GM18907 (cell line): Measurements from ENCODE around the gene PLBD2.
A peak's percentile ranks its signal among the peaks of the same experiment; 100 is the strongest.

ENCODE experiments used
- ATAC-seq: cut with Tn5 transposase; IDR thresholded peaks from one replicate; pipeline ENCODE4 v1.9.1; 2021; ENCODE audit warnings: mild to moderate bottlenecking, moderate library complexity; ENCODE audit not compliant: unreplicated experiment

The PLBD2 gene, protein sequence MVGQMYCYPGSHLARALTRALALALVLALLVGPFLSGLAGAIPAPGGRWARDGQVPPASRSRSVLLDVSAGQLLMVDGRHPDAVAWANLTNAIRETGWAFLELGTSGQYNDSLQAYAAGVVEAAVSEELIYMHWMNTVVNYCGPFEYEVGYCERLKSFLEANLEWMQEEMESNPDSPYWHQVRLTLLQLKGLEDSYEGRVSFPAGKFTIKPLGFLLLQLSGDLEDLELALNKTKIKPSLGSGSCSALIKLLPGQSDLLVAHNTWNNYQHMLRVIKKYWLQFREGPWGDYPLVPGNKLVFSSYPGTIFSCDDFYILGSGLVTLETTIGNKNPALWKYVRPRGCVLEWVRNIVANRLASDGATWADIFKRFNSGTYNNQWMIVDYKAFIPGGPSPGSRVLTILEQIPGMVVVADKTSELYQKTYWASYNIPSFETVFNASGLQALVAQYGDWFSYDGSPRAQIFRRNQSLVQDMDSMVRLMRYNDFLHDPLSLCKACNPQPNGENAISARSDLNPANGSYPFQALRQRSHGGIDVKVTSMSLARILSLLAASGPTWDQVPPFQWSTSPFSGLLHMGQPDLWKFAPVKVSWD

DNA sequence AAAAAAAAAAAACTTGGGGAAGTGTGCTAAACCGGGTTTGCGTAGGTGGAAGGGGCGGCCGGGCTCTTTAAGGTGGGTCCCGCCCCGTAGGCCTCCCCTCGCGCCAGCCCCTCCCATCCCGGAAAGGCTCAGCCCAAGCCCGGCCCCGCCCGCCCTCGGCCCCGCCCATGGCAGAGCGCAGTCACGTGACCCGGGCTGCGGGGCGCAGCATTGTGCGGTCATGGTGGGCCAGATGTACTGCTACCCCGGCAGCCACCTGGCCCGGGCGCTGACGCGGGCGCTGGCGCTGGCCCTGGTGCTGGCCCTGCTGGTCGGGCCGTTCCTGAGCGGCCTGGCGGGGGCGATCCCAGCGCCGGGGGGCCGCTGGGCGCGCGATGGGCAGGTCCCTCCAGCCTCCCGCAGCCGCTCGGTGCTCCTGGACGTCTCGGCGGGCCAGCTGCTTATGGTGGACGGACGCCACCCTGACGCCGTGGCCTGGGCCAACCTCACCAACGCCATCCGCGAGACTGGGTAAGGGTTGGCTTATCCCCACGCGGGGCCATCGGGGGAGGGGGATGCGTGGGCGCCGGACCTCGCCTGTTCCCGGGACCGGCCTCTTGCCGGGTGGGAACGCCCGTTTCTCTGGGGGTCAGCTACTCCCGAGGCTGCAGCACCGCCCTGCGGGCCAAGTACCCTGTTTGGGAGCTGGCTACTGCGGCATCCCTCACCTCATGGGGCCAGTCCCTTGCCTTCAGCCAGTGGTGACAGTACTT is at the start of gene PLBD2:
Gene PLBD2 (plus strand): TSS at position 207 of the 752 bp plus-strand sequence. CDS start 14 bp downstream, at position 221.
- peak; percentile 89 for ATAC-seq

DNA sequence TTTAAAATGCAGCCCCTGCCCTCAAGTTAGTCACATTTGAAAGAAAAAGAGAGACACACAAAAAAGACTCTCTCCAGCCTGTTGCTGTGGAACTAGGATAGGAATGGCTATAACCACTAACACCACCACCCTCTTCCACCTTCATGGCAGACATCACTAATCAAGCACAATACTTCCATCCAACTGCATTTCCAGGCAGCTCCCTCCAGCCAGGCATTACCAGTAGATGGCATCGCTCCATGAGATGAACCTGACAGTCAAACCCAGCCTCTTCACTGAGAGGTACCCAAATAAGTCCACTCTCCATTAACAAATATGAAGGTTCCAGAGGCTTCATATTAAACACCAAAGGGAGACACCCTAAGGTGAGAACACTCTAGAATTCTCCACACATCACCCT is 47.9 kb upstream of the PLBD2 start:
- no peak for ATAC-seq

DNA sequence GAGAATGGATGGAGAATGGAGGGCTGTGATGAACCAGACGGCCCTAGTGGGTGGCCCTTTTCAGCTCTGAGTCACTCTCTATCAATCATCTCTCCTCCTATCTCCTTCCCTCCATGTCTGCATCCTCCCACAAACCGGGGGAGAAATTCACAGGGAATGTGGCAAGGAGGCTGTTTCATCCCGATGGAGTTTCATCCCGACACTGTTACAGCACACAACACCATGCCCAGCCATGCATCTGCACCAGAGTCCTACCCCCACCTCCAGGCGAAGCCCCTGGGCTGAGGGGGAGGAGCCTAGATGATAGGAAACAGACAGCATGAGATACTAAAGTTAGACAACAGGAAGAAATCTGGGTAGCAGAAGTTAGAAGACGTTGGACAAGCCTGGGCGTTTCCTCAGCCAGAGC is 44.3 kb upstream of the PLBD2 start:
- no peak for ATAC-seq

DNA sequence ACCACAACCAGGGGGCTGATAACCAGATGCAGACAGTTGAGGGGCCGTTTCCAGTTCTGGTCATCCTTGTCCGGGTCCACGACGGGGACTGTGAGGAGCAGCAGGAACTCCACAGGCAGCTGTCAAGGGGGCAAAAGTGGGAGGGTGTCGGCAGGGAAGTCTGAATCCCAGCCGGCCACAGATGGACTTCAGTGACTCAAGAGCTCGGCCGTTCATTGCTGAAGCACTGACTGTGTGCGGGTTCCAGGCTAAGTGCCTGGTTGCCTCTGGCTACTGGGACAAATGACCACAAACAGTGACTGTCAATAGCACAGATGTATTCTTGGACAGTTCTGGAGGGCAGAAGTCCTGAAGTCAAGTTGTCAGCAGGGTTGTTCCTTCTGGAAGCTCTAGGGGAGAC is 43.0 kb upstream of the PLBD2 start:
- no peak for ATAC-seq

DNA sequence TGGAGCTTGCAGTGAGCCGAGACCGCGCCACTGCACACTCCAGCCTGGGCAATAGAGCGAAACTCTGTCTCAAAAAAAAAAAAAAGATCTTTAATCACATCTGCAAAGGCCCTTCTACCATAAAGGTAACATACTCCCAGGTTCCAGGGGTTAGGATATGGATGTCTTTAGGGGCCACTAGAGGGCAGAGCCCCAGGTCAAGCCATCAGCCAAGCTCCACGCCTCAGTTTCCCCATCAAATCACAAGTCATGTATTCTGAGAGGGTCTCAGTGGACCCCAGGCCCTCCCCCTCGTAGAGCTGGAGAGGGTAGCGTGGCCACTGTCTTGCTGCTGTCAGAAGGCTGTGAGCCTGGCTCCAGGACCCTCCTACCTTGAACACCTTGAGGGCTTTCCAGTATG is 42.2 kb upstream of the PLBD2 start:
- ATAC-seq: no peak

DNA sequence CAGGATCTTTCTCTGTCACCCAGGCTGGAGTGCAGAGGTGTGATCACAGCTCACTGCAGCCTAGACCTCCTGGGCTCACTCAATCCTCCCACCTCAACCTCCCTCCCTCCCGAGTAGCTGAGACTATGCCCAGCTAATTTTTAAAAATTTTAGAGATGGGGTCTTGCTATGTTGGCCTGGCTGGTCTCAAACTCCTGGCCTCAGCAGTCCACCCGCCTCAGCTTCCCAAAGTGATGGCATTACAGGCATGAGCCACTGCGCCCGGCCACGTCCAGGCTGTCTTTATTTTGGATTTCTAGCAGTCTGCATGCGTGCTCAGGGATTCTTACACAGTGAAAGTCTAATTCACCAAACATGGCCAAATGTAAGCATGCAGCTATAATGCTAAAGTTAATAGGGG is 41.3 kb upstream of the PLBD2 start:
- ATAC-seq: no peak

DNA sequence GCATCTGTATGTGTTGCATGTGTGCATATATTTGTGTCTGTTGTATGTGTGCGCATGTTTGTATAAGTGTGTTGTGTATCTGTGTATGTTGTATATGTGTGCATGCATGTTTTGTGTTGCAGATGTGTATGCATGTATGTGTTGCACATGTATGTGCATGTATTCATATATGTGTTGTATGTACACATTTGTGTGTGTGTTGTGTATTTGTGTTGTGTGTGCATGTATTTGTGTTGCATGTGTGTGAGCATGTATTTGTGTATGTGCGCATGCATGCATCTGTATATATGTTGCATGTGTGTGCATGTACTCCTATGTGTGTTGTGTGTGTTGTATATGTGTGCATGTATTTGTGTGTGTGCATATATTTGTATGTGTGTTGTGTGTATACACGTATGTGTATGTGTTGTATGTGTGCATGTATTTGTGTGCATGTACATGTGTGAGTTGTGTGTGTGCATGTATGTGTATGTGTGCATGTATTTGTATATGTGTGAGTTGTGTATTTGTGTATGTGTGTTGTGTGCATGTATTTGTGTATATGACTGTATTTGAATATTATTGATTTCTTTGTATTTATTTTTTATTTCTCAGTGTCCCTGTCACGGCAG is 40.2 kb upstream of the PLBD2 start:
- no peak for ATAC-seq

DNA sequence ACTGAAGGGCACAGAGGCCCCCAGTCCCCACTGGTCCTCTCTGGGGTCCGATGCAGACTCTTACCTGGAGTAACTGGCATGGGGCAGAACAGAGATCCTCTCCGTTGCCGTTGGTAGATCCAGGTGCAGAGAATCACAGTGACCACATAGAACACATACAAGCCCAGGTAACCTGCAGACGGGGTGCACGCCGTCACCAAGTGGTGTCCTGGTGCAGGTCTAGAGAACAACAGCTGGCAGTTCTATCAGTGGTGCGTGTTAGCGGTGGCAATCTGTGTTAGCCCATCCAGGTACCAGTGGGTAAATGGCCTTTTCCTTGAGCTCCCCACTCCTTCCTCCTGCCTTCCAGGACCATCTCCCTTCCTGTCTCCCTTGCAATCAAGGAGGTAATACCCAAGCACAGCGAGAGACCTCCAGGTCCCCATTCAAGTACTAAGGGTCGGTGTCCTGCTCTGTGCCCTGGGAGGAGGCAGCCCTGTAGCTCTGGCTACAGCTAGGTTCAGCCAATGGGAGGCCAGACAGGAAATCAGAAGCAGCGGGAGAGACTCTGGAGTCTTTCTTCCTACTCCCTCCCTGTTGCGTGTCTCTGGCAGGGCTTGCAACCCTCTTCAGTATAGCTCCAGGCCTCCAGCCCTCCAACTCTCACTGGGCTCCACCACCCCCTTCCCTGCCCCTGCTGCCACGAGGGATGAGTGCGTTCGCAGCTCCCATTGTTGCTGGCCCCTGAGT is 39.3 kb upstream of the PLBD2 start:
- no peak for ATAC-seq

DNA sequence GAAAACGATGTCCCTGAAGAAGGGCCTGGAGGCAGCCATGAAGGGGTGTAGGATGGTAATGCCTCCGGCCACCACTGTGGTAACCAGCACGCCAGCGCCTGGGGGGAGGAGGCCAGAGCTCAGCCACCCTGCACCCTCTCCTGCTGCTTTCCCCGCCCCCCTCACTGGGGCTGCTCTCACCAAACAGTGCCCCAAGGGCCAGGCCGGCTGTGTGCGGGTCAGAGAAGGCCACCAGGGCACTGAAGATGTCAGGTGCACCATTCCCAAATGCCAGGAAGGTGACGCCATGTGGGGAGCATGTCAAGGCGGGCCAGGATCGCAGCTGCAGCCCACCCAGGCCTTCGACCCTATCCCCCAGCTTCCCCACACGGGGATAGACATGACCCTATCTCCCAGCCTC is 38.0 kb upstream of the PLBD2 start:
- ATAC-seq: no peak

DNA sequence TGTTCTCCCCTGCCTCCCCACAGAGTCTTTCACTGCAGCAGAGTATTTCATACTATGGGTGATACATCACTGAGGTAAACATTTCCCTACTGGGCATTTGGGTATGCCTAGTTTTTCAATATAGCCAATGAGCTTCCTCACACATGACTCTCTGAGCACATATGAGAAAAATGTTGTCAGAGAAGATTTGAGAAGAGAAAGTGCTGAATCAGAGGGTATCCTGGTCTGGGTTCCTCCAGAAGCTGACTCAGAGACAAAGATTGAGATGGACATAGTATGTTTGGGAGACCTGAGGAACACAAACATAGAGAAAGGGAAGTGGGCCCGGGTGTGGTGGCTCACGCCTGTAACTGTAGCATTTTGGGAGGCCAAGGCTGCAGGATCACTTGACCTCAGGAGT is 36.0 kb upstream of the PLBD2 start:
- no peak for ATAC-seq

DNA sequence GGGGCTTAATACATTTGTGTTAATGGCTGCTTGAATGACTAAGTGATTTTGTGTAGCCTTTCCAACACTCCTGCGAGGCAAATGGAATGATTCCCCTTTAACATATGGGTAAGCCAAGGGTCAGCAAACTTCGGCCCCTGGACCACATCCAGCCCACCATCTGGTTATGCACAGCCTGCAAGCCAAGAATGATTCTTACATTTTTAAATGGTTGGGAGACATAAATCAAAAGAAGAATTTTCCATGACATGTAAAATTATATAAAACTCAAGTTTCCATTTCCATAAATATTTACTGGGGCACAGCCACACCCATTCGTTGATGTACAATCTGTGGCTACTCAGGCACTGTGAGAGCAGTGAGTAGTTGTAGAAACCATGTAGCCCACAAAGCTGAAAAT is 32.5 kb upstream of the PLBD2 start:
- ATAC-seq: no peak

DNA sequence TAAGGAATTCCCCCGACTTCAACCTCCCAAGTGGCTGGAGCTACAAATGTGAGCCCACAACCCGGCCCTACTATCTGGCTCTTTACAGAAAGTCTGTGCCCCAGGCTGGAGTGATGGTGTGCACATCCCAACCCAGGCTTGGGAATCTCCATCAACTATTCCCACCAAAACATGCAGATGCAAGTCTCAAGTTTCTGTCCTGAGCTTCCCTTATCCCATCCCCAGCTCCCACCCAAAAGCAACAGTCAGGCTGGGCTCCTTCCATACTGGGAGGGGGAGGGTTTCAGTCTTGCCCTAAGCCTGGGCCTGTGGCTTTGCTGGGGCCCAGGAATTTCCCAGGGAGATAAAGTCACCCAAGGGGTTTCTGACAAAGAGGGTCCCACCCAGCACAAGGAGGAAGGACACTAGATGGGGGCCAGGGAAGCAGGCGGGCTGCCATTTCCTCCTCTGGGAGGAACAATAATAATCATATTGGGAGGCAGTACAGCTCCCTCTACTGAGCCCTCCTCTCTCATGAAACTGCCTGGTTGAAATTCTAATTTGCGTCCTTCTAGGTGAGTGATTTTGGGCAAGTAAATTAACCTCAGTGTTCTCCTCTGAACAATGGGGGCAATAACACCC is 31.5 kb upstream of the PLBD2 start:
- ATAC-seq: no peak

DNA sequence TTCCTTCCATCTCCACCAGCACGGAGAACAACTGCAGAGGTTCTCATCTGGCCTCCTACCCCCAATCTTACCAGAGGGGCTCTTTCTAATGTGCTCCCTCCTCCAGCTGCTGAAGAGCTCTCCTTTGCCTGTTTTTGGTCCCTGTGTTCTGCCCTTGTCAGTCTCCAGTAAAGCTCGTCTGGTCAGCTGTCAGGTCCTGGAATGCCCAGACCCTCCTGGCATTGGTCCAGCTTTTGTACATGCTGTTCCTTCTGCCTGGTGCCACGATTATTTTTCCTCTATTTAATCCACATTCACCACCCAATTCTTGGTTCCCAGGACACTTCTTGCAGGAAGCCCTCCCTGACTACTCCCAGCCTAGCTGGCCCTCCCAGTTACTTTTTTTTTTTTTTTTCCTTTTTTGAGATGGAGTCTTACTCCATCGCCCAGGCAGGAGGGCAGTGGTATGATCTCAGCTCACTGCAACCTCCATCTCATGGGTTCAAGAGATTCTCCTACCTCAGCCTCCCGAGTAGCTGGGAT is 30.0 kb upstream of the PLBD2 start:
- no peak for ATAC-seq

DNA sequence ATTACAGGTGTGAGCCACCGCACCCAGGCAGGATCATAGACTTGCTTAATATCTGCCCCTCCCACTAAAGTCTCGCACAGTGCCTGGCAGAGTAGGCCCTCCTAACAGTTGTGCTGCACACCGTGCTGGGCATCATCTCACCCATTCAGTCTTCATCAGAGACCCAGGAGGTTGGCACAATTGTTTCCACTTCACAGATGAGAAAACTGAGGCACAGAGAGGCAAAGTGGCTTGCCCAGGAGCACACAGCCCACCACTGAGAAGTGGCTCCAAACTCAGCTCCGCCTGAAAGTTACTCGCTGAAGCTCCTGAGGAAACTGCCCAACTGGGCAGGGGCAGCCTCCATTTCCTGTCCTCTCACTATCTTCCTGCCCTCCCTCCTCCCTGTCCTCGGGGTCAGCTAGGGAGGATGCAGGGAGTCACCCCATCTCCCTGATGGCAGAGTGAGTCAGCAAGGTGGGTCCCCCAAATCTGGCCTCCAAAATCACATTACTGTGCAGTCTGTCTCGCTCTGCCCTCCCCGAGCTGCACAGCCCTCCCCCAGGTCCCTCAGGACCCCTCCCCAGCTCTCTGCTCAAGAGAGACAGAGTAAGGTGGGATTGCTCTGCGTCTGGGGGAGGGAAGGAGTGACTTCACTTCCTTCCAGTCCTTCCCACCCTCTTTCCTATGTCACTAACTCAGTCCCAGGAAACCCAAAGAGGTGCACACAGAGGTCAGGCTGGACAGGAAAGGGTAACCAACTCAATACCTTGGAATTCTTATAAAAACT is 29.2 kb upstream of the PLBD2 start:
- ATAC-seq: no peak

DNA sequence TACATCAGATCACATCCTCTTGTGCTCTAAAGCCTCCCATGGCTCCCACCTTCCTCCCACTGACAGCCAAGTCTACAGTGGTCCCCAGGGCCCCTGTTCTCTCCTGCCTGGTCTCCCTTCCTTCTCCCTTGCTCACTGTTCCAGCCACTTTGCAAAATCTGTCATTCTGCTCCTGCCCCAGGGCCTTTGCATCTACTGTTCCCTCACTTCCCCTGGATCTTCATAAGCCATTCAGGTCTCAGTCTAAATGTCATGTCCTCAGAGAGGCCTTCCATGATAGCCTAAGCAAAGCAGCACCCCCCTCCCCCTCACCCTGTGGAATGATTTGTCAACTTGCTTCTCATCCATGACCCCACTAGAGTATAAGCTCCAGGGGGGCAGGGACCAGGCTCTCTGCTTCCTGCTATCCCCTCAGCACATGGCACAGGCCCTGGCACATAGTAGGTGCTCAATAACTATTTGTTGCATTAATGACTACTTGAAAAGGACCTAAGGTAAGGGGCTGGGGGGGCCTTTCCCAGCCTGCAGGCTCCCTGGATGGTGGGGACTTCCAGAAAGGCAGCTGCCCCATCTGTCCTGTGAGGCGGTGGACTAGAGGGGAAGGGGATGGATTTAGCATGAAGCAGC is 28.5 kb upstream of the PLBD2 start:
- ATAC-seq: no peak

DNA sequence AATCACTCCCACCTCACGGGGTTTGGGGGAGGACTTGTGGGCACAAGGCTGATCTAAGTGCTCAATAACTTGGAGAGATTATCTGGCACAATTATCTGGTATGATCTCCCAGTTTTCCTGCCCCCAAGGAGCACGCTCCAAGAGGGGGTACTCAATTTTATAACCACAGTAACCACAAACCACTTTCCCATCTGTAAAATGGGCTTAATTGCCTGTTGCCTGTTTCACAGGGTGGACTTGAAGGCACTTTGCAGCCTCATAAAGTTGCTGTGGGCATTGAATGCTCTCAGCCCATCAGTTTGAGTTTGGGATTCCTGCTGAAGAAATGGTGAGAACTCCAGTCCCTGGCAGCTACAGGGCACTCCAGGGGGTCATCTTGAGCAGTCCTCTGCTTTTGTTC is 27.9 kb upstream of the PLBD2 start:
- no peak for ATAC-seq

DNA sequence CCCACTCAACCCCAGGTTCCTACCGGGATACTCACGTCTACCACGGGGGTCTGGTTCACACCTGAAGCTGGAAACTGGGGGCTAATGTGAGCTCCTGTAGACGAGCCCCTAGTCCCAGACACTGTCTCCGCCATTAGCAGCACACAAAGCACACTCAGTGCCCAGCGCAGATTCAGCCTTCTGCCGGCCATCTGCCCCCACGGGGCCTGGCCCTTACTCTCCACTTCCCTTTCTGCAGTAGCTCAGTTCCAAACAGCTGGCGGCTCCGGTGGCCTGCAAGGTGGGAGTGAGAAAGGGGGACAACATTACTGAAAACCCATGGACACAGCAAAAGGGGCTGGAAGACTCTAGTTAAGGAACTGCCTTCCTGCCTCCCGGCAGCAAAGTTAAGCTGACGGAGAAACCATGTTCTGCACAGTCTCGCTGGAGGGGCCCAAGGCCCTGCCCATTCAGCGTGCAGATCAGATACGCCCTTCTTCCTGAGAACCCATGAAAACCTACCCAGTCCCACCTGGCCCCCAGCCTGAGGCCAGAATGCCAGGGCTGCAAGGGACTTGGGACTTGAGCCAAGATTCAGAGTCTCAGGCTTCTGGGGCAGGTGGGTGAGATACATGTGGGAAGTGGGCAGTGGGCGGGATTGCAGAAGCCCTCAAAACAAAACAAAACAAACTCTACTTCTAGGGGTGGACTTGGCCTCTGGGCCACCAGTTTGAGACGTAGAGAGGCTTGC is 25.5 kb upstream of the PLBD2 start:
- no peak for ATAC-seq

DNA sequence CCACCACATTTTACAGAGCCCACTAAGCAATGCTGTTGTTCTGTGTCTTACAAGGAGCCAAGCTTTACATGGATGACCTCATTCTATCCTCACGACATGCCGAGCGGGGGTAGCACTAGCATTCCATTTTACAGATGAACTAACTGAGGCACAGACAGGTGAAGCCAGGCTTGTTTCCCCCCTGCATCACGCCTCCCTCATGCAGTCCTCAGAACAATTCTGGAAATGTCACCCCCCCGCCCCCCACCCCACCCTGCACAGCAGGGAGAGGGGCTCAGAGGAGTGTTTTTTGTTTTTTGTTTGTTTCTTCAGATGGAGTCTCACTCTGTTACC is 25.0 kb upstream of the PLBD2 start:
- ATAC-seq: no peak
